ENCODE data around the gene ZNF423. TPM values are rescaled to one million over a fixed set of nuclear protein-coding genes. Genes with fewer than 3 reads are reported as not detected.

ZNF423 gene
- total RNA-seq, 1 donor from 2014 or later, result 11.9 TPM

- Histone ChIP-seq H3K4me3 (no peak overlapping the region), H3K36me3 (no peaks in the 10 kb centered on the region), H3K9me3 (no peaks in the 10 kb centered on the region), H3K27me3 (no peaks in the 10 kb centered on the region), H3K27ac (no peak overlapping the region), H3K4me1 (peaks cover 10% of the 10 kb centered on the region)
- TF ChIP-seq CTCF (IDR thresholded peaks at IDR 0.05), result no peak
- DNase-seq (no peak), ATAC-seq (peak; percentile 16)
- intact Hi-C loops (cut with DNase I), result no loop called here
Measured at GRCh38 chr16:49663081-49664065, 192.5 kb downstream of the ZNF423 start.

- intact Hi-C loops (cut with DNase I), result no loop called here
- ATAC-seq (no peak), DNase-seq (no peak)
- H3K9me3 ChIP-seq, result no peaks in the 10 kb centered on the region
- H3K4me3 ChIP-seq, result no peak overlapping the region
- no peaks in the 10 kb centered on the region for H3K27me3 ChIP-seq
- H3K4me1 ChIP-seq, result peaks cover 10% of the 10 kb centered on the region
- H3K36me3 ChIP-seq, result no peaks in the 10 kb centered on the region
- no peak for TF ChIP-seq CTCF (IDR thresholded peaks at IDR 0.05)
- no peak overlapping the region for H3K27ac ChIP-seq
Measured at GRCh38 chr16:49662569-49662968, 193.3 kb downstream of the ZNF423 start.

GRCh38 chr16:49661465-49662187, 194.3 kb downstream of the ZNF423 start:
- Histone ChIP-seq H3K9me3 (no peaks in the 10 kb centered on the region), H3K27me3 (no peaks in the 10 kb centered on the region), H3K4me1 (peaks cover 10% of the 10 kb centered on the region), H3K27ac (no peak overlapping the region), H3K36me3 (no peaks in the 10 kb centered on the region), H3K4me3 (no peak overlapping the region)
- intact Hi-C loops (cut with DNase I), result no loop called here
- DNase-seq, result no peak
- no peak for TF ChIP-seq CTCF (IDR thresholded peaks at IDR 0.05)
- no peak for ATAC-seq

GRCh38 chr16:49660626-49661025, 195.3 kb downstream of the ZNF423 start:
- intact Hi-C loops (cut with DNase I), result no loop called here
- Histone ChIP-seq H3K4me1 (peaks cover 10% of the 10 kb centered on the region), H3K9me3 (no peaks in the 10 kb centered on the region), H3K27me3 (no peaks in the 10 kb centered on the region), H3K4me3 (no peak overlapping the region), H3K36me3 (no peaks in the 10 kb centered on the region), H3K27ac (no peak overlapping the region)
- no peak for ATAC-seq
- TF ChIP-seq CTCF (IDR thresholded peaks at IDR 0.05), result no peak
- no peak for DNase-seq

- no peak overlapping the region for H3K4me3 ChIP-seq
- H3K27me3 ChIP-seq, result no peaks in the 10 kb centered on the region
- no peak for TF ChIP-seq CTCF (IDR thresholded peaks at IDR 0.05)
- peaks cover 10% of the 10 kb centered on the region for H3K4me1 ChIP-seq
- DNase-seq, result no peak
- intact Hi-C loops (cut with DNase I), result no loop called here
- ATAC-seq, result no peak
- no peaks in the 10 kb centered on the region for H3K9me3 ChIP-seq
- no peaks in the 10 kb centered on the region for H3K36me3 ChIP-seq
- no peak overlapping the region for H3K27ac ChIP-seq
Measured at GRCh38 chr16:49659356-49659755, 196.6 kb downstream of the ZNF423 start.
